Skin of body (tissue), 2 donors: ENCODE results near the gene SPAG16. TPM values are rescaled to one million over a fixed set of nuclear protein-coding genes. Genes with fewer than 3 reads are reported as not detected.
"Not testable (repeated sequence)": the region's sequence is repeated elsewhere in the genome, so short reads cannot be mapped to it uniquely, and the experiment has no call there.

Experiments used
- DNase-seq: peaks from one replicate; lab custom pipeline; 2025; lab: John Stamatoyannopoulos, UW
- total RNA-seq: library from RNA; depleted of rRNA; stranded (reverse); fragments of >200 nt; gene quantifications from one replicate; pipeline ENCODE4 v1.2.3, GENCODE V29; 2014

Gene SPAG16
- total RNA-seq, 1 donor from 2014 or later = 34.9 TPM

DNA sequence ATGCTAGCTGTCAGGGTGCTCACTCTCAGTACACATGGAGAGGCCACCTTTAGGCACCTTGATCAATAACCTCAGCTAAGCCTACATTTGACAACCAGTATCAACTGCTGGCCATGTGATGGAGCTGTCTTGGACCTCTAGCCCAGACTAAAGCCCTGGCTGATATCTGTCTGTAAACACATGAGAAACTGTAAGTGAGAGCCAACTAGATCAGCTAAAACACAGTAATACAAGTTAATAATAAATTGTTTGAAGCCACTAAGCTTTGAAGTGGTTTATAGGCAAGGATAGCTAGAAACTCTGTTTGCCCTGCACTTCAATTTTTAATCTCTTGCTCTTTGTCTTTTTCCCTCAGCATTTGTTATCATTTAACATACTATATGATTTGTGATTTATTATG, 407.1 kb downstream of the SPAG16 start:
- DNase-seq = no peak

DNA sequence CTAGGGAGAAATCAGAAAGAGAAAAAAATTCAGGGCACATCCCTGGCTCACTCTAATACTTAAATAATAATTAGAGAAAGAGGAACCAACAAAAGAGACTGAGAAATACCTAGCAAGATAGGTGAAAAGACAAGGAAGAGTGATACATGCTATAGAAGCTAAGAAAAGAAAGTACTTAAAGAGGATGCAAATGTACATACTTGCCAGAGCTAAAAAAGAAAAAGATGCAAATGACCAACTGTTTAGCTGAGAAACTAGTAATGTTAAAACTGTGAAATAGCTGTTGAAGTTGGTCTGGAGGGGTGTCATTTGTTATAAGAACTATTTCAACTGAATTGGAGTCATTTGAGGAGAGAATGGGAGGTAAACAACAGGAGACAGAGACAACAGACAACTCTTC, 412.2 kb downstream of the SPAG16 start:
- DNase-seq = no peak

GRCh38 chr2:213701365-213701764, 417.1 kb downstream of the SPAG16 start:
- DNase-seq = not testable (repeated sequence)

DNA sequence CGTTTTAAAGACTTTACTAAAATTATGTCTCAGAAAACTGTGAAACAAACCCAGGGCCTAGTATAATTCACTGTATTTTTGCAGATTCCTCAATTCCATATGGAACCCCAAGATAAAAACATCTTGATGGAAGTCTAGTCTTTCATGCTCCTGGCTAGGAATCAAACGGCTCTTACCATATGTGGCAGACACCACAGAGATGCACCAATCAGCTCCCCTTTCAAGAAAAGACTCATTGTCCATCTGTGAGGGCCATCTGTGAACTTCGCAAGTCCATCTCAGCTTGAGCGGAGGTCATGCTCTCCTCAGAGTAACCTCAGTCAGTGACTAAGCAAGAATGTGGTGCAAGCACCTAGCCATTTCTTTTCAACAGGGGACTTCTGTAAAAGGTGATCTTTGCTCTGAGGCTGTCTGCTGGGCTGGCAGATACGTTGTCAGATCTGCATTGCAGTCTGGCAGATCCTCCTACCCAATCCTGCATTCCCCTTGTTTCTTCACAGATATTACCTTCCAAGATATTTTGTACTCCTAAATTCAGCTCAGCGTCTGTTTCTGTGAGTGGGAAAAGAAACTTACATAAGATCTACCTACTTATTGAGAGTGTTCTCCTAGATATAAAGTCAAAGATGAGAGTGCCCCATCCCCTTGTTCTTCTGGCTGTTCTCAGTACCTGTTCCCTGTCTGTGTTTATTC, 419.3 kb downstream of the SPAG16 start:
- DNase-seq = no peak

DNA sequence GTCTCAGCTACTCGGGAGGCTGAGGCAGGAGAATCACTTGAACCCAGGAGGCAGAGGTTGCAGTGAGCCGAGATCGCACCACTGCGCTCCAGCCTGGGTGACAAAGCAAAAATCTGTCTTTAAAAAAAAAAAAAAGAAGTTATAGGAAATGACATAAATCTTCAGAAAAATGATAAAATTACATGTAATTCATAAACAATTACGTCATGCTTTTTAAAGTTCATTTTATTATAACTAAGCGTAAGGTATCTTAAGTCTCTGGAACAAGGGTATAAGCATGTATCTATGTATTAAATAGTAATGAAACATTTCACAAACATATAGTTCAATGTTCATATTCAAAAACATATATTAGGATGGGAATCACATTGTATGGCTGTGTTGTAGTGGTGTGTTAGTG, 425.9 kb downstream of the SPAG16 start:
- no peak for DNase-seq

GRCh38 chr2:213718411-213718810, 434.1 kb downstream of the SPAG16 start:
- not testable (repeated sequence) for DNase-seq

GRCh38 chr2:213722565-213722964, 438.3 kb downstream of the SPAG16 start:
- no peak for DNase-seq

GRCh38 chr2:213723041-213723560, 438.8 kb downstream of the SPAG16 start:
- no peak for DNase-seq

DNA sequence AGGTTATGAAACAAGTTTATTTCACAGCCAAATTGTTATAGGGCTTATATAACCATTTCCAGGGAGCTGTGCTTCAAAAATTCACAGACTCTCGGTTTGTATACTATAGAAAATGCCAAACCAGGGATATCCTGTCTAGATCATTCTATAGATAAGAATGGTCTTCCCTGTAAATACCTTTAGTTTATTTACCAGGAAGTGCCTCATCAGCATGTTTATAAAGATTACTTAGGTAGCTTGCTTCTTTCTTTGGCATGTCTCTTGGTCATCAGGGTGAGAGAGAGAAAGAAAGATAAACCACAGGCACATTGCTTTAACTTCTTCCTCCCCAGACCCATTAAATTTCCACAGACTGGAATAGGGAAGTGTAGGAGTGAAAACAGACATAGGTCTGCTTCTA, 439.4 kb downstream of the SPAG16 start:
- no peak for DNase-seq

- DNase-seq = no peak
Observed at GRCh38 chr2:213726101-213726500, 441.8 kb downstream of the SPAG16 start.

- DNase-seq = no peak
Observed at GRCh38 chr2:213733893-213734292, 449.6 kb downstream of the SPAG16 start.

GRCh38 chr2:213740453-213740852, 456.2 kb downstream of the SPAG16 start:
- no peak for DNase-seq

- DNase-seq = no peak
Observed at GRCh38 chr2:213751446-213751845, 467.2 kb downstream of the SPAG16 start.

GRCh38 chr2:213752575-213752974, 468.3 kb downstream of the SPAG16 start:
- DNase-seq = no peak

DNA sequence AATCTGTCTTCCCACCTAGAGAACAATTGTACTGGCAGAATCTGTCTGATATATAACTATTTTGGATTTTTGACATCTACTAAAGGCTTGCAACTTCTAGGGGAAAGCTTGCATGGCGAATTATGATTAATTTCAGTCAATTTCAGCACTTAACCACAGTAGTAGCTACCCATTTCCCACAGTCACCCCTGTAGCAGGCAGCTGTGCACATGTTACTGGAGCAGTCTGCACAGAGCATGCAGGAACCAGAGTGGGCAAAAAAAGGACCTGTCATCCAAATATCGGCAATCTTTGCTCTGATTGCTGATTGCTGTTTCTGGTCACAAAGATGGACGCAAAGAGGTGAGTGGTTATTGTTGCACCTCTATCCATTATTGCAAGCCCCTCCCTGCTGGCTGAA, 473.3 kb downstream of the SPAG16 start:
- DNase-seq = no peak

GRCh38 chr2:213763354-213763753, 479.1 kb downstream of the SPAG16 start:
- no peak for DNase-seq

- DNase-seq = no peak
Observed at GRCh38 chr2:213763963-213764362, 479.7 kb downstream of the SPAG16 start.

- no peak for DNase-seq
Observed at GRCh38 chr2:213764849-213765248, 480.6 kb downstream of the SPAG16 start.

GRCh38 chr2:213766062-213766461, 481.8 kb downstream of the SPAG16 start:
- DNase-seq = no peak

GRCh38 chr2:213766465-213766901, 482.2 kb downstream of the SPAG16 start:
- DNase-seq = no peak

DNA sequence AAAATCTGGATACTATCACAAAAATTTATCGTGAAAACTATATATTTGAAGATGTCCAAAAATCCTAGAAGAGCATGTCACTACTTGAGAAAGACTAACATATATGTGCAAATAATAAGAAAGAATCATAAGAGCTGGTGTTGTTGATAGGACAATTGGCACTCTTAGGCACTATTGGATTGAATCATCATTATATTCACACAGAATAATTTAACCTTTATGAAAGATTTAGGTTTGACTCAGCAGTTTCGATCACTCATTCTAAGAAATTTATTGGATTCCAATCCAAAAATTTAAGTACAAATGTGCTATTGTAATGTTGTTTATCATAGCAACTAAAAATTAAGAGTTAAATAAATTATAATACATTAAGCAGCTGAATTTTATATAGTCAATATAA, 503.6 kb downstream of the SPAG16 start:
- DNase-seq = no peak

GRCh38 chr2:213789940-213790339, 505.7 kb downstream of the SPAG16 start:
- no peak for DNase-seq

DNA sequence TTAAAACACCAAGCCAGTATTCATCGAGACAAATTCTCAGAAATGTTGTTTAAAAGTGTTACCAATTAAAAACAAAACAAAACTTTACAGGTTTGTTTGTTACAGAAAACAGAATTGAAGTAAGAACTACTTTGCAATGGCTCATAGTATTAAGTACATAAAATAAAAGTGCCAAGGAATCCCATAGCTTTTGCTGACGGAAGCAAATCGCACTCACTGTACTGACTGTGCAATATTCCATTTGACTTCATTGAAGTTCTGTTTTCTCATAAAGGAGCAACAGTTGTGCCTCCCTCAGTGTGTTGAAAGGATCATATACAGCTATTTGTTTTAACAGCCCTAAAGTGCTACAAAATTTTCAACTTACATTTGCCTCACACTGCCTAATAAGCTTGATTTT, 507.8 kb downstream of the SPAG16 start:
- DNase-seq = no peak
